H1 (cell line): Measurements from ENCODE around the gene PKD2. TPM values are rescaled to one million over a fixed set of nuclear protein-coding genes. Genes with fewer than 3 reads are reported as not detected.

Experiments used
- CTCF ChIA-PET: fragments of 300-600 bp; sonication (Branson Sonifier 250); formaldehyde crosslinking; loops from one replicate; lab custom pipeline; 2021; ENCODE audit not compliant: partially characterized antibody; lab: Charles Lee
- POLR2A ChIA-PET: fragments of 300-600 bp; sonication (Branson Sonifier 250); formaldehyde crosslinking; loops from one replicate; lab custom pipeline; 2021; ENCODE audit warnings: inconsistent platforms; ENCODE audit not compliant: partially characterized antibody; lab: Charles Lee
- DNase-seq, 2 experiments: peaks; one replicate each; pipeline versions ENCODE4 v3.0.0 to v3.0.0-alpha.2; 2010 to 2022; ENCODE audit warnings: low spot score in 2 of 2, low read depth in 1 of 2, mixed read lengths in 1 of 2
- FAIRE-seq: peaks from 2 replicates; lab custom pipeline; 2011; peaks lifted over from hg19 to GRCh38; lab: Jason Lieb, UNC
- H2AFZ ChIP-seq: 2 replicates; pipeline ENCODE4 v1.8.1; 2012; ENCODE audit warnings: low read length, inconsistent platforms
- H2AK5ac ChIP-seq: 2 replicates; pipeline ENCODE4 v1.6.1; 2013; ENCODE audit warnings: low read depth, low read length
- H2BK120ac ChIP-seq: replicated peaks from 2 replicates; pipeline ENCODE3; 2013; ENCODE audit warnings: low read depth, low read length, inconsistent platforms
- H2BK12ac ChIP-seq: 2 replicates; pipeline ENCODE4 v1.6.1; 2013; ENCODE audit warnings: low read depth, low read length
- H2BK15ac ChIP-seq: 2 replicates; pipeline ENCODE4 v1.6.1; 2013; ENCODE audit warnings: low read length
- H2BK20ac ChIP-seq: 2 replicates; pipeline ENCODE4 v1.6.1; 2013; ENCODE audit warnings: low read length
- H2BK5ac ChIP-seq: 2 replicates; pipeline ENCODE4 v1.6.1; 2013; ENCODE audit warnings: low read depth, low read length
- H3K14ac ChIP-seq: 2 replicates; pipeline ENCODE4 v1.6.1; 2013; ENCODE audit warnings: inconsistent platforms; ENCODE audit not compliant: insufficient read length
- H3K18ac ChIP-seq: 2 replicates; pipeline ENCODE4 v1.6.1; 2013; ENCODE audit warnings: low read length; ENCODE audit errors: extremely low read depth
- H3K23ac ChIP-seq: 2 replicates; pipeline ENCODE4 v1.6.1; 2013; ENCODE audit warnings: inconsistent platforms; ENCODE audit not compliant: insufficient read length
- H3K23me2 ChIP-seq: 2 replicates; pipeline ENCODE4 v1.6.1; 2013; ENCODE audit warnings: low read depth, low read length
- H3K27ac ChIP-seq: 2 replicates; pipeline ENCODE4 v1.6.1; 2011; ENCODE audit warnings: low read depth, low read length, inconsistent platforms
- H3K27me3 ChIP-seq, 4 experiments: replicated peaks in 1 of 4; 1 replicate in 1 of 4; 2 replicates in 3 of 4; pipeline versions ENCODE4 v1.6.1 to v1.8.1; 2011 to 2013; ENCODE audit warnings: low read length in 3 of 4, mild to moderate bottlenecking in 3 of 4, inconsistent platforms in 2 of 4, mixed read lengths in 2 of 4, moderate library complexity in 1 of 4; ENCODE audit not compliant: control insufficient read depth in 3 of 4, insufficient read depth in 3 of 4; ENCODE audit errors: extremely low read depth in 1 of 4
- H3K36me3 ChIP-seq, 4 experiments: 2 replicates each; pipeline versions ENCODE4 v1.6.1 to v1.8.1; 2011 to 2013; ENCODE audit warnings: mild to moderate bottlenecking in 4 of 4, low read length in 3 of 4, moderate library complexity in 2 of 4, control low read depth in 1 of 4, inconsistent platforms in 1 of 4; ENCODE audit not compliant: insufficient read depth in 4 of 4, control insufficient read depth in 2 of 4
- H3K4ac ChIP-seq: replicated peaks from 2 replicates; pipeline ENCODE3; 2013; ENCODE audit warnings: low read length, low read depth, mixed read lengths, inconsistent platforms; ENCODE audit not compliant: insufficient read length
- H3K4me1 ChIP-seq, 4 experiments: replicated peaks in 1 of 4; 1 replicate in 1 of 4; 2 replicates in 3 of 4; pipeline versions ENCODE4 v1.6.1 to v1.8.1; 2011 to 2013; ENCODE audit warnings: low read length in 3 of 4, inconsistent platforms in 2 of 4, mixed read lengths in 1 of 4; ENCODE audit not compliant: insufficient read depth in 4 of 4, control insufficient read depth in 3 of 4
- H3K4me2 ChIP-seq, 2 experiments: 2 replicates each; pipeline versions ENCODE4 v1.6.1 to v1.8.1; 2011 to 2013; ENCODE audit warnings: low read depth in 2 of 2, low read length in 2 of 2, control low read depth in 1 of 2, inconsistent platforms in 1 of 2, mild to moderate bottlenecking in 1 of 2; ENCODE audit not compliant: insufficient read depth in 1 of 2
- H3K4me3 ChIP-seq, 4 experiments: fragments of 200-600, 300-600 bp in 1 of 4; sonication (generic), shearing (Covaris generic), sonication (Bioruptor Twin) in 1 of 4; 2 replicates each; pipeline versions ENCODE4 v1.5.1 to v1.8.1; 2011 to 2016; ENCODE audit warnings: low read length in 4 of 4, low read depth in 3 of 4, control low read depth in 2 of 4, inconsistent platforms in 2 of 4, mild to moderate bottlenecking in 2 of 4, mixed read lengths in 1 of 4, moderate library complexity in 1 of 4; ENCODE audit not compliant: insufficient read depth in 2 of 4; ENCODE audit errors: extremely low read depth in 1 of 4
- H3K56ac ChIP-seq: replicated peaks from 2 replicates; pipeline ENCODE3; 2013; ENCODE audit warnings: low read depth, mild to moderate bottlenecking, mixed read lengths, low read length, inconsistent platforms; ENCODE audit not compliant: insufficient read length
- H3K79me1 ChIP-seq: 2 replicates; pipeline ENCODE4 v1.6.1; 2013; ENCODE audit warnings: low read depth, low read length, control low read depth
- H3K79me2 ChIP-seq, 2 experiments: 2 replicates each; pipeline versions ENCODE4 v1.6.1 to v1.8.1; 2012 to 2013; ENCODE audit warnings: low read length in 2 of 2, mild to moderate bottlenecking in 2 of 2, inconsistent platforms in 1 of 2; ENCODE audit not compliant: insufficient read depth in 2 of 2, control insufficient read depth in 1 of 2
- H3K9ac ChIP-seq, 4 experiments: replicated peaks in 1 of 4; 1 replicate in 1 of 4; 2 replicates in 3 of 4; pipeline versions ENCODE4 v1.6.1 to v1.8.1; 2011 to 2013; ENCODE audit warnings: low read depth in 3 of 4, low read length in 3 of 4, control low read depth in 2 of 4, mild to moderate bottlenecking in 2 of 4, moderate library complexity in 2 of 4, inconsistent platforms in 1 of 4; ENCODE audit errors: extremely low read depth in 1 of 4
- H3K9me3 ChIP-seq, 2 experiments: 2 replicates each; pipeline versions ENCODE4 v1.6.1 to v1.8.1; 2012 to 2013; ENCODE audit warnings: mild to moderate bottlenecking in 2 of 2, moderate library complexity in 2 of 2, control low read depth in 1 of 2, inconsistent platforms in 1 of 2, low read depth in 1 of 2, low read length in 1 of 2, mixed read lengths in 1 of 2; ENCODE audit not compliant: insufficient read depth in 2 of 2
- H4K20me1 ChIP-seq, 2 experiments: replicated peaks in 1 of 2; 2 replicates each; pipeline versions ENCODE3 to v1.8.1; 2011 to 2013; ENCODE audit warnings: inconsistent platforms in 2 of 2, low read length in 2 of 2, mild to moderate bottlenecking in 1 of 2; ENCODE audit not compliant: insufficient read depth in 2 of 2, control insufficient read depth in 1 of 2
- H4K5ac ChIP-seq: 2 replicates; pipeline ENCODE4 v1.6.1; 2013; ENCODE audit warnings: low read length, low read depth, mixed read lengths, inconsistent platforms; ENCODE audit not compliant: insufficient read length
- H4K8ac ChIP-seq: 2 replicates; pipeline ENCODE4 v1.8.0; 2013; ENCODE audit warnings: mild to moderate bottlenecking, moderate library complexity, low read length, inconsistent platforms; ENCODE audit not compliant: insufficient read depth; ENCODE audit errors: extremely low read depth
- H4K91ac ChIP-seq: replicated peaks from 2 replicates; pipeline ENCODE3; 2013; ENCODE audit warnings: low read length, mixed read lengths, inconsistent platforms; ENCODE audit not compliant: insufficient read length
- BACH1 ChIP-seq: IDR thresholded peaks from 2 replicates; pipeline ENCODE4 v1.6.1; 2012; ENCODE audit warnings: low read length, improper control_type of control experiment
- CHD2 ChIP-seq: IDR thresholded peaks from 2 replicates; pipeline ENCODE4 v1.6.1; 2012; ENCODE audit warnings: low read length, improper control_type of control experiment
- EP300 ChIP-seq, 2 experiments: IDR thresholded peaks; 1 replicate in 1 of 2; 2 replicates in 1 of 2; pipeline ENCODE4 v1.6.1; 2011 to 2012; ENCODE audit warnings: low read depth in 2 of 2, low read length in 2 of 2, mild to moderate bottlenecking in 2 of 2, borderline replicate concordance in 1 of 2, inconsistent platforms in 1 of 2, moderate library complexity in 1 of 2
- KDM5A ChIP-seq: fragments of 200-600 bp; IDR thresholded peaks from 2 replicates; pipeline ENCODE4 v1.7.1; 2012; ENCODE audit warnings: mild to moderate bottlenecking, low read length, inconsistent platforms, mixed read lengths
- NRF1 ChIP-seq: IDR thresholded peaks from 2 replicates; pipeline ENCODE4 v1.6.1; 2011; ENCODE audit warnings: mild to moderate bottlenecking, low read depth, low read length, improper control_type of control experiment
- RFX5 ChIP-seq: IDR thresholded peaks from 2 replicates; pipeline ENCODE4 v1.6.1; 2011; ENCODE audit warnings: low read depth, low read length, improper control_type of control experiment, borderline replicate concordance
- RNF2 ChIP-seq: fragments of 200-900, 300-1000 bp; sonication (generic); IDR thresholded peaks from 2 replicates; pipeline ENCODE4 v1.7.1; 2016; ENCODE audit warnings: borderline replicate concordance, low read depth, mild to moderate bottlenecking, antibody characterized with exemption, low read length; ENCODE audit not compliant: poor library complexity, severe bottlenecking; ENCODE audit errors: missing control alignments
- SRF ChIP-seq: IDR thresholded peaks from 2 replicates; pipeline ENCODE4 v1.6.1; 2011; ENCODE audit warnings: mild to moderate bottlenecking, low read depth, low read length, moderate library complexity
- TAF1 ChIP-seq: IDR thresholded peaks from 2 replicates; pipeline ENCODE4 v1.6.1; 2011; ENCODE audit warnings: mild to moderate bottlenecking, low read depth, low read length
- TBP ChIP-seq: IDR thresholded peaks from 2 replicates; pipeline ENCODE4 v1.6.1; 2011; ENCODE audit warnings: low read depth, low read length, improper control_type of control experiment
- WGBS, 2 experiments: shearing (Covaris generic) in 1 of 2; methylation state at CpG; one replicate each; pipeline versions ENCODE4 v1.1.6 to v1.1.7; 2013 to 2015; ENCODE audit warnings: low lambda C conversion rate in 2 of 2, mixed read lengths in 2 of 2, inconsistent platforms in 1 of 2, low coverage in 1 of 2, missing lambda C conversion rate in 1 of 2; ENCODE audit not compliant: insufficient replicate concordance in 2 of 2, insufficient coverage in 1 of 2, insufficient read length in 1 of 2; ENCODE audit errors: extremely low coverage in 1 of 2, missing lambda C conversion rate in 1 of 2; 5-methylcytosine and 5-hydroxymethylcytosine counted together
- polyA plus RNA-seq, 7 experiments: library from polyadenylated mRNA; depleted of rRNA in 3 of 7; stranded (reverse) in 5 of 7; unstranded in 2 of 7; fragments of >200 nt in 5 of 7; fragments of 200-250 nt in 2 of 7; gene quantifications; 1 replicate in 5 of 7; 2 replicates in 1 of 7; 4 replicates in 1 of 7; pipeline versions ENCODE4 v1.2.1 to v1.2.3, GENCODE V29; 2011 to 2013; ENCODE audit warnings: missing spikeins in 2 of 7, mixed read lengths in 2 of 7
- total RNA-seq: library from RNA; stranded (reverse); fragmentation: NEBNext Ultra II Directional; extraction: Animal tissue kit (Norgen Biotek cat#: 25700); gene quantifications from 2 replicates; pipeline ENCODE4 v1.2.1, GENCODE V29; 2021
- TF ChIP-seq, protein P1 (sequence below): IDR thresholded peaks from 2 replicates; pipeline ENCODE4 v1.6.1; 2012; ENCODE audit warnings: low read length, inconsistent platforms

PKD2 gene
- total and polyA plus RNA-seq, 2 of the 8 experiments (the other 6 are each of a cell fraction or from before 2014, with no cell fraction given) = 16.0 to 32.0 TPM

GRCh38 chr4:88109123-88109881, 101.9 kb downstream of the PKD2 start:
- ChIA-PET POLR2A (no interaction called here), CTCF (interaction anchor here (0.9 kb wide), 1 partner anchor 10 kb away, joined by 3 read pairs; no protein-coding TSS in a partner anchor)
- H3K9me3 ChIP-seq = no peaks in the 10 kb centered on the region
- FAIRE-seq = no peak
- DNase-seq = no peak
- H3K9ac ChIP-seq = no peak overlapping the region
- no peak overlapping the region for H3K4ac ChIP-seq
- no peaks in the 10 kb centered on the region for H3K27me3 ChIP-seq
- no peaks in the 10 kb centered on the region for H3K36me3 ChIP-seq
- H2BK12ac ChIP-seq = no peak overlapping the region
- no peak overlapping the region for H3K18ac ChIP-seq
- H2BK15ac ChIP-seq = no peak overlapping the region
- no peak overlapping the region for H4K91ac ChIP-seq
- no peaks in the 10 kb centered on the region for H3K79me1 ChIP-seq
- no peak overlapping the region for H4K5ac ChIP-seq
- WGBS, 2 experiments = 98% methylated on average over 5 of the region's 5 CpGs; no CpG with 5 or more reads in 1 of the 2 experiments
- H3K79me2 ChIP-seq = no peaks in the 10 kb centered on the region
- no peak overlapping the region for H3K14ac ChIP-seq
- no peak overlapping the region for H3K56ac ChIP-seq
- H2BK20ac ChIP-seq = no peak overlapping the region
- no peak overlapping the region for H3K23ac ChIP-seq
- no peak overlapping the region for H3K27ac ChIP-seq
- no peaks in the 10 kb centered on the region for H3K4me1 ChIP-seq
- H2AK5ac ChIP-seq = no peak overlapping the region
- H3K23me2 ChIP-seq = no peaks in the 10 kb centered on the region
- H4K8ac ChIP-seq = no peak overlapping the region
- no peaks in the 10 kb centered on the region for H4K20me1 ChIP-seq
- no peak overlapping the region for H2BK120ac ChIP-seq
- H2AFZ ChIP-seq = no peak overlapping the region
- no peak overlapping the region for H3K4me3 ChIP-seq
- no peak overlapping the region for H3K4me2 ChIP-seq
- H2BK5ac ChIP-seq = no peak overlapping the region
- TF ChIP-seq, protein P1, sequence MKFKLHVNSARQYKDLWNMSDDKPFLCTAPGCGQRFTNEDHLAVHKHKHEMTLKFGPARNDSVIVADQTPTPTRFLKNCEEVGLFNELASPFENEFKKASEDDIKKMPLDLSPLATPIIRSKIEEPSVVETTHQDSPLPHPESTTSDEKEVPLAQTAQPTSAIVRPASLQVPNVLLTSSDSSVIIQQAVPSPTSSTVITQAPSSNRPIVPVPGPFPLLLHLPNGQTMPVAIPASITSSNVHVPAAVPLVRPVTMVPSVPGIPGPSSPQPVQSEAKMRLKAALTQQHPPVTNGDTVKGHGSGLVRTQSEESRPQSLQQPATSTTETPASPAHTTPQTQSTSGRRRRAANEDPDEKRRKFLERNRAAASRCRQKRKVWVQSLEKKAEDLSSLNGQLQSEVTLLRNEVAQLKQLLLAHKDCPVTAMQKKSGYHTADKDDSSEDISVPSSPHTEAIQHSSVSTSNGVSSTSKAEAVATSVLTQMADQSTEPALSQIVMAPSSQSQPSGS = no peak
- TF ChIP-seq TBP = no peak
- TF ChIP-seq CHD2 = no peak
- TF ChIP-seq RFX5 = no peak
- TF ChIP-seq NRF1 = no peak
- no peak for TF ChIP-seq KDM5A
- TF ChIP-seq SRF = no peak
- TF ChIP-seq BACH1 = no peak
- no peak for TF ChIP-seq TAF1
- TF ChIP-seq EP300 (IDR thresholded peaks at IDR 0.05; ENCODE audit: borderline replicate concordance in 1 of 2, low read depth in 2 of 2, low read length in 2 of 2) = no peak
- TF ChIP-seq RNF2 = no peak
